H9 (cell line): Measurements from ENCODE around the gene IFFO2. TPM values are rescaled to one million over a fixed set of nuclear protein-coding genes. Genes with fewer than 3 reads are reported as not detected.

Experiments used
- DNase-seq: peaks from one replicate; pipeline ENCODE4 v3.0.0-alpha.2; 2017
- H2AFZ ChIP-seq: one replicate; pipeline ENCODE4 v1.6.1; 2013; ENCODE audit warnings: mild to moderate bottlenecking, low read length, control low read depth, moderate library complexity
- H2AK5ac ChIP-seq: 2 replicates; pipeline ENCODE4 v1.6.1; 2013; ENCODE audit warnings: low read length, control low read depth, mixed read lengths; ENCODE audit not compliant: insufficient read length
- H2BK120ac ChIP-seq: one replicate; pipeline ENCODE4 v1.6.1; 2013; ENCODE audit warnings: low read depth, mild to moderate bottlenecking, low read length, control low read depth, inconsistent platforms; ENCODE audit not compliant: poor library complexity, severe bottlenecking
- H2BK12ac ChIP-seq: 2 replicates; pipeline ENCODE4 v1.6.1; 2013; ENCODE audit warnings: low read length, control low read depth, mixed read lengths, low read depth; ENCODE audit not compliant: insufficient read length
- H2BK15ac ChIP-seq: 2 replicates; pipeline ENCODE4 v1.6.1; 2013; ENCODE audit warnings: low read depth, low read length, control low read depth
- H2BK20ac ChIP-seq: one replicate; pipeline ENCODE4 v1.6.1; 2013; ENCODE audit warnings: low read depth, mild to moderate bottlenecking, low read length, control low read depth, inconsistent platforms; ENCODE audit not compliant: poor library complexity, severe bottlenecking
- H2BK5ac ChIP-seq: 2 replicates; pipeline ENCODE4 v1.6.1; 2013; ENCODE audit warnings: low read length, control low read depth, mixed read lengths; ENCODE audit not compliant: insufficient read length
- H3K14ac ChIP-seq: 2 replicates; pipeline ENCODE4 v1.6.1; 2013; ENCODE audit warnings: low read length, control low read depth; ENCODE audit not compliant: insufficient read depth
- H3K18ac ChIP-seq: 2 replicates; pipeline ENCODE4 v1.6.1; 2013; ENCODE audit warnings: low read depth, mild to moderate bottlenecking, mixed read lengths, low read length, control low read depth; ENCODE audit not compliant: insufficient read length
- H3K23ac ChIP-seq: 2 replicates; pipeline ENCODE4 v1.6.1; 2013; ENCODE audit warnings: low read length, control low read depth, mixed read lengths, low read depth; ENCODE audit not compliant: insufficient read length
- H3K23me2 ChIP-seq: 2 replicates; pipeline ENCODE4 v1.6.1; 2013; ENCODE audit warnings: low read depth, mild to moderate bottlenecking, mixed read lengths, low read length, control low read depth; ENCODE audit not compliant: insufficient read length, poor library complexity, severe bottlenecking
- H3K27ac ChIP-seq: 2 replicates; pipeline ENCODE4 v1.5.1; 2013; ENCODE audit warnings: low read length, control low read depth, mixed read lengths, low read depth; ENCODE audit not compliant: insufficient read length
- H3K27me3 ChIP-seq: 2 replicates; pipeline ENCODE4 v1.6.1; 2013; ENCODE audit warnings: low read length, control low read depth, inconsistent platforms; ENCODE audit not compliant: insufficient read depth
- H3K4ac ChIP-seq: 2 replicates; pipeline ENCODE4 v1.6.1; 2013; ENCODE audit warnings: low read depth, mild to moderate bottlenecking, control low read depth, inconsistent platforms, low read length, moderate library complexity
- H3K4me1 ChIP-seq: 2 replicates; pipeline ENCODE4 v1.6.1; 2013; ENCODE audit warnings: low read length, control low read depth, inconsistent platforms; ENCODE audit not compliant: insufficient read depth
- H3K4me2 ChIP-seq: 2 replicates; pipeline ENCODE4 v1.6.1; 2013; ENCODE audit warnings: low read length, control low read depth, mixed read lengths; ENCODE audit not compliant: insufficient read length, insufficient read depth
- H3K56ac ChIP-seq: 2 replicates; pipeline ENCODE4 v1.6.1; 2013; ENCODE audit warnings: low read depth, mild to moderate bottlenecking, mixed read lengths, low read length, control low read depth; ENCODE audit not compliant: insufficient read length
- H3K79me1 ChIP-seq: 2 replicates; pipeline ENCODE4 v1.6.1; 2013; ENCODE audit warnings: low read depth, mild to moderate bottlenecking, moderate library complexity, low read length, control low read depth, inconsistent platforms; ENCODE audit not compliant: insufficient read depth, poor library complexity, severe bottlenecking
- H3K79me2 ChIP-seq: 2 replicates; pipeline ENCODE4 v1.6.1; 2013; ENCODE audit warnings: low read length, control low read depth, inconsistent platforms; ENCODE audit not compliant: insufficient read depth
- H3K9ac ChIP-seq: 2 replicates; pipeline ENCODE4 v1.6.1; 2013; ENCODE audit warnings: low read length, control low read depth, mixed read lengths; ENCODE audit not compliant: insufficient read length; ENCODE audit errors: extremely low read depth
- H3K9me3 ChIP-seq: one replicate; pipeline ENCODE4 v1.6.1; 2013; ENCODE audit warnings: low read depth, low read length, inconsistent platforms; ENCODE audit not compliant: control insufficient read depth
- H3T11ph ChIP-seq: one replicate; pipeline ENCODE4 v1.6.1; 2013; ENCODE audit warnings: mild to moderate bottlenecking, low read length, control low read depth, inconsistent platforms
- H4K20me1 ChIP-seq: one replicate; pipeline ENCODE4 v1.6.1; 2013; ENCODE audit not compliant: control insufficient read depth, insufficient read length, insufficient read depth
- H4K5ac ChIP-seq: 2 replicates; pipeline ENCODE4 v1.6.1; 2013; ENCODE audit warnings: low read depth, mild to moderate bottlenecking, mixed read lengths, low read length, control low read depth; ENCODE audit not compliant: insufficient read length
- H4K8ac ChIP-seq: replicated peaks from 2 replicates; pipeline ENCODE4 v1.6.1; 2013; ENCODE audit warnings: low read length, control low read depth, mixed read lengths, low read depth; ENCODE audit not compliant: insufficient read length
- H4K91ac ChIP-seq: 2 replicates; pipeline ENCODE4 v1.6.1; 2013; ENCODE audit warnings: low read depth, mild to moderate bottlenecking, moderate library complexity, mixed read lengths, low read length, control low read depth; ENCODE audit not compliant: insufficient read length
- H3K27ac Mint-ChIP-seq, 3 experiments: 2 replicates in 2 of 3; 3 replicates in 1 of 3; pipeline ENCODE4 v1.8.0; 2020 to 2021; ENCODE audit warnings: mixed read lengths in 3 of 3, mild to moderate bottlenecking in 1 of 3, moderate library complexity in 1 of 3
- H3K27me3 Mint-ChIP-seq: 2 replicates; pipeline ENCODE4 v1.8.0; 2021; ENCODE audit warnings: low read depth, mild to moderate bottlenecking, moderate library complexity, mixed read lengths
- H3K36me3 Mint-ChIP-seq, 3 experiments: 2 replicates in 2 of 3; 3 replicates in 1 of 3; pipeline ENCODE4 v1.8.0; 2020 to 2021; ENCODE audit warnings: low read depth in 3 of 3, mixed read lengths in 3 of 3; ENCODE audit not compliant: insufficient read depth in 1 of 3
- H3K4me1 Mint-ChIP-seq, 2 experiments: 2 replicates each; pipeline ENCODE4 v1.8.0; 2020; ENCODE audit warnings: mixed read lengths in 2 of 2
- H3K4me3 Mint-ChIP-seq, 2 experiments: 2 replicates in 1 of 2; 3 replicates in 1 of 2; pipeline ENCODE4 v1.8.0; 2020 to 2021; ENCODE audit warnings: mild to moderate bottlenecking in 2 of 2, mixed read lengths in 2 of 2, moderate library complexity in 1 of 2
- H3K9me3 Mint-ChIP-seq, 2 experiments: 2 replicates in 1 of 2; 3 replicates in 1 of 2; pipeline ENCODE4 v1.8.0; 2020; ENCODE audit warnings: mild to moderate bottlenecking in 2 of 2, mixed read lengths in 2 of 2, moderate library complexity in 1 of 2
- WGBS: extraction: QIAGEN DNeasy Blood & Tissue Kit; methylation state at CpG from one replicate; pipeline ENCODE4 v1.1.7; 2013; ENCODE audit warnings: missing lambda C conversion rate, low lambda C conversion rate, mixed read lengths; ENCODE audit not compliant: insufficient read length; ENCODE audit errors: extremely low coverage; 5-methylcytosine and 5-hydroxymethylcytosine counted together
- total RNA-seq: library from RNA; stranded (reverse); gene quantifications from 2 replicates; pipeline ENCODE4 v1.2.1, GENCODE V29; 2021
- TF ChIP-seq, protein P1 (sequence below): fragments of 200-600 bp; sonication (generic); conservative IDR thresholded peaks from 3 replicates; pipeline ENCODE4 v1.8.0; 2021; ENCODE audit warnings: antibody characterized with exemption, mild to moderate bottlenecking

IFFO2 gene
- total RNA-seq, 1 experiment from 2014 or later, result 3.6 TPM

DNA sequence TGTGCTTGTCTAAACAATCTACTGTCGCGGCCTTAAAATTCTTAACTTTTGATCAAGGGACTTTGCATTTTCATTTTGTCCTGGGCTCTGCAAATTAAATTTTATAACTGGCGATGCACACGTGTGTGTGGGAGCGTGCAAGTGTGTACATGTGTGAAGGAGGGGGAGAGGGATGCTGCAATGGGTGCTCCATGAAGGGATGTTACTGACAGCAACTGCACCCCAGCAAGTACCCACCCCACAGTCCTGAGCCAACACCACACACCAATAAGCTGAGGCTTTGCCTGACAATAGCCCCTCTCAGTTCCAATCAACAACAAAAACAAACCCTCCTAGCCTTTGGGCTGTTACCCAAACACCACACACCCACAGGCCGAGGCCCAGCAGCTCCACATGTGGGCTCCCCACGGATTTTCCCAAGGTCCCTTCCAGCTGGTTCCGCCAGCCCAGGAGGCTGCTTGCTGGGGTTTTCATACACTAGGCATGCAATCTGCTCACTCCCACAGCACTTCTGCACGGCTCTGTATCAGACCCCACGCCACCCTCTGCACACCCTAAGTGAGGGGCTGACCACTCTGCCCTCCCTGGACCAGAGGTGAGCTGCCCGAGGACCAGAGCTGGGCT lies 32.8 kb upstream of the IFFO2 start:
- no peak overlapping the region for H2BK15ac ChIP-seq
- no peaks in the 10 kb centered on the region for H3K9me3 Mint-ChIP-seq
- no peak overlapping the region for H2AK5ac ChIP-seq
- no peak overlapping the region for H3K27ac ChIP-seq
- no peak overlapping the region for H3T11ph ChIP-seq
- H3K4me3 Mint-ChIP-seq, result no peak overlapping the region
- no peaks in the 10 kb centered on the region for H3K4me1 ChIP-seq
- H4K91ac ChIP-seq, result no peak overlapping the region
- 0 out of 7 replicates have a peak overlapping the region, but pooled peaks of 1 of the 3 experiments have one; percentile 21 for H3K27ac Mint-ChIP-seq
- no peak overlapping the region for H2BK5ac ChIP-seq
- H3K14ac ChIP-seq, result no peak overlapping the region
- no peaks in the 10 kb centered on the region for H3K9me3 ChIP-seq
- H3K9ac ChIP-seq, result no peak overlapping the region
- no peak overlapping the region for H4K5ac ChIP-seq
- no peak overlapping the region for H2BK20ac ChIP-seq
- peaks cover 16% of the 10 kb centered on the region for H3K27me3 Mint-ChIP-seq
- no peaks in the 10 kb centered on the region for H3K27me3 ChIP-seq
- no peaks in the 10 kb centered on the region for H3K79me2 ChIP-seq
- H3K23ac ChIP-seq, result no peak overlapping the region
- H2BK12ac ChIP-seq, result no peak overlapping the region
- peaks cover 10 to 15% of the 10 kb centered on the region in 2 experiments for H3K4me1 Mint-ChIP-seq
- no peak overlapping the region for H2AFZ ChIP-seq
- no peak overlapping the region for H2BK120ac ChIP-seq
- no peaks in the 10 kb centered on the region for H3K23me2 ChIP-seq
- no peak overlapping the region for H3K56ac ChIP-seq
- no peak overlapping the region for H3K4ac ChIP-seq
- no peaks in the 10 kb centered on the region for H3K36me3 Mint-ChIP-seq
- no peaks in the 10 kb centered on the region for H4K20me1 ChIP-seq
- no CpG with 5 or more reads among the region's 11 CpGs for WGBS
- H3K79me1 ChIP-seq, result no peaks in the 10 kb centered on the region
- H3K18ac ChIP-seq, result no peak overlapping the region
- no peak overlapping the region for H4K8ac ChIP-seq
- TF ChIP-seq, protein P1, sequence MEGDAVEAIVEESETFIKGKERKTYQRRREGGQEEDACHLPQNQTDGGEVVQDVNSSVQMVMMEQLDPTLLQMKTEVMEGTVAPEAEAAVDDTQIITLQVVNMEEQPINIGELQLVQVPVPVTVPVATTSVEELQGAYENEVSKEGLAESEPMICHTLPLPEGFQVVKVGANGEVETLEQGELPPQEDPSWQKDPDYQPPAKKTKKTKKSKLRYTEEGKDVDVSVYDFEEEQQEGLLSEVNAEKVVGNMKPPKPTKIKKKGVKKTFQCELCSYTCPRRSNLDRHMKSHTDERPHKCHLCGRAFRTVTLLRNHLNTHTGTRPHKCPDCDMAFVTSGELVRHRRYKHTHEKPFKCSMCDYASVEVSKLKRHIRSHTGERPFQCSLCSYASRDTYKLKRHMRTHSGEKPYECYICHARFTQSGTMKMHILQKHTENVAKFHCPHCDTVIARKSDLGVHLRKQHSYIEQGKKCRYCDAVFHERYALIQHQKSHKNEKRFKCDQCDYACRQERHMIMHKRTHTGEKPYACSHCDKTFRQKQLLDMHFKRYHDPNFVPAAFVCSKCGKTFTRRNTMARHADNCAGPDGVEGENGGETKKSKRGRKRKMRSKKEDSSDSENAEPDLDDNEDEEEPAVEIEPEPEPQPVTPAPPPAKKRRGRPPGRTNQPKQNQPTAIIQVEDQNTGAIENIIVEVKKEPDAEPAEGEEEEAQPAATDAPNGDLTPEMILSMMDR, result no peak
- DNase-seq, result no peak
- H3K4me2 ChIP-seq, result no peak overlapping the region
